ENCODE data around the gene LEP. TPM values are rescaled to one million over a fixed set of nuclear protein-coding genes. Genes with fewer than 3 reads are reported as not detected.

LEP gene
- total RNA-seq, 1 experiment from 2014 or later = not detected

DNA sequence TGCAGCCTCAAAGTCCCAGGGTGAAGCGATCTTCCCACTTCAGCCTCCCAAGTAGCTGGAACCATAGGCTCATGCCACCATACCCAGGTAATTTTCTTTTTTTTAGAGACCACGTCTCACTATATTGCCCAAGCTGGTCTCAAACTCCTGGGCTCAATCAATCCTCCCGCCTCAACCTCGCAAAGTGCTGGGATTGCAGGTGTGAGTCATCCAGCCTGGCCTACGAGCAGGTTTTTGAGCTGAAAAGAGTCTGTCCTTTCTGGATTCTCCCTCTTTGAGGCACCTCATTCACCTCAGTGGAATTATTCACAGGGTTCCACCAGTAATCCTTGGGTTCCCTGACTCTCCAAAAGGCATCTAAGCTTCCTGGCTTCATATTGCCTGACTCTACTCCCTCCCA, 7.6 kb upstream of the LEP start:
- Histone ChIP-seq H2BK20ac (ENCODE audit: low read depth, low read length, poor library complexity, severe bottlenecking) (no peak overlapping the region), H3K9ac (ENCODE audit: extremely low read depth, insufficient read length, low read length) (no peak overlapping the region), H3K4me2 (ENCODE audit: insufficient read depth, insufficient read length, low read length) (no peak overlapping the region), H3K23ac (ENCODE audit: insufficient read length, low read depth, low read length) (no peak overlapping the region), H3K79me2 (ENCODE audit: insufficient read depth, low read length) (no peaks in the 10 kb centered on the region; the same call in 1 of the 2 replicates), H2AFZ (ENCODE audit: low read length) (no peak overlapping the region), H2BK15ac (ENCODE audit: low read depth, low read length) (no peak overlapping the region), H2BK12ac (ENCODE audit: insufficient read length, low read depth, low read length) (no peak overlapping the region), H3K79me1 (ENCODE audit: insufficient read depth, low read depth, low read length, poor library complexity, severe bottlenecking) (no peaks in the 10 kb centered on the region), H4K20me1 (ENCODE audit: control insufficient read depth, insufficient read depth, insufficient read length) (no peaks in the 10 kb centered on the region), H3K27ac (ENCODE audit: insufficient read length, low read depth, low read length) (no peak overlapping the region), H4K8ac (replicated peaks; ENCODE audit: insufficient read length, low read depth, low read length) (no peak overlapping the region), H3K56ac (ENCODE audit: insufficient read length, low read depth, low read length) (no peak overlapping the region), H4K5ac (ENCODE audit: insufficient read length, low read depth, low read length) (no peak overlapping the region), H3K18ac (ENCODE audit: insufficient read length, low read depth, low read length) (no peak overlapping the region), H3K4me1 (ENCODE audit: insufficient read depth, low read length) (no peaks in the 10 kb centered on the region), H3K14ac (ENCODE audit: insufficient read depth, low read length) (no peak overlapping the region), H4K91ac (ENCODE audit: insufficient read length, low read depth, low read length) (no peak overlapping the region), H2BK5ac (ENCODE audit: insufficient read length, low read length) (no peak overlapping the region), H3K4ac (ENCODE audit: low read depth, low read length) (no peak overlapping the region), H2AK5ac (ENCODE audit: insufficient read length, low read length) (no peak overlapping the region), H3K27me3 (ENCODE audit: insufficient read depth, low read length) (no peaks in the 10 kb centered on the region; the same call in 1 of the 2 replicates), H3K9me3 (ENCODE audit: control insufficient read depth, low read depth, low read length) (no peaks in the 10 kb centered on the region), H2BK120ac (ENCODE audit: low read depth, low read length, poor library complexity, severe bottlenecking) (no peak overlapping the region), H3T11ph (ENCODE audit: low read length) (no peak overlapping the region), H3K23me2 (ENCODE audit: insufficient read length, low read depth, low read length, poor library complexity, severe bottlenecking) (no peaks in the 10 kb centered on the region)
- H3K27me3 Mint-ChIP-seq (ENCODE audit: low read depth) = peaks cover 28% of the 10 kb centered on the region
- peaks cover 19 to 26% of the 10 kb centered on the region in 2 experiments for H3K4me1 Mint-ChIP-seq
- no peak overlapping the region for H3K27ac Mint-ChIP-seq
- H3K4me3 Mint-ChIP-seq = no peak overlapping the region
- no peak for DNase-seq
- peaks cover 0 to 5% (median under 1%) of the 10 kb centered on the region in 3 experiments; a peak in 3 of 7 replicates for H3K36me3 Mint-ChIP-seq (ENCODE audit: insufficient read depth in 1 of 3, low read depth in 3 of 3)
- H3K9me3 Mint-ChIP-seq = peaks cover 5 to 6% of the 10 kb centered on the region in 2 experiments
- TF ChIP-seq, protein P1, sequence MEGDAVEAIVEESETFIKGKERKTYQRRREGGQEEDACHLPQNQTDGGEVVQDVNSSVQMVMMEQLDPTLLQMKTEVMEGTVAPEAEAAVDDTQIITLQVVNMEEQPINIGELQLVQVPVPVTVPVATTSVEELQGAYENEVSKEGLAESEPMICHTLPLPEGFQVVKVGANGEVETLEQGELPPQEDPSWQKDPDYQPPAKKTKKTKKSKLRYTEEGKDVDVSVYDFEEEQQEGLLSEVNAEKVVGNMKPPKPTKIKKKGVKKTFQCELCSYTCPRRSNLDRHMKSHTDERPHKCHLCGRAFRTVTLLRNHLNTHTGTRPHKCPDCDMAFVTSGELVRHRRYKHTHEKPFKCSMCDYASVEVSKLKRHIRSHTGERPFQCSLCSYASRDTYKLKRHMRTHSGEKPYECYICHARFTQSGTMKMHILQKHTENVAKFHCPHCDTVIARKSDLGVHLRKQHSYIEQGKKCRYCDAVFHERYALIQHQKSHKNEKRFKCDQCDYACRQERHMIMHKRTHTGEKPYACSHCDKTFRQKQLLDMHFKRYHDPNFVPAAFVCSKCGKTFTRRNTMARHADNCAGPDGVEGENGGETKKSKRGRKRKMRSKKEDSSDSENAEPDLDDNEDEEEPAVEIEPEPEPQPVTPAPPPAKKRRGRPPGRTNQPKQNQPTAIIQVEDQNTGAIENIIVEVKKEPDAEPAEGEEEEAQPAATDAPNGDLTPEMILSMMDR (conservative IDR thresholded peaks at IDR 0.05) = no peak
- WGBS (ENCODE audit: extremely low coverage, insufficient read length, low lambda C conversion rate) = no CpG with 5 or more reads among the region's 5 CpGs

Data from H9 (cell line).